WTC11 (cell line): ENCODE results near the gene TCEANC. TPM values are rescaled to one million over a fixed set of nuclear protein-coding genes. Genes with fewer than 3 reads are reported as not detected.

Experiments used
- ATAC-seq: fragments of 200-7000 bp; cut with Tn5 transposase; 2 replicates; pipeline ENCODE4 v1.10.0; 2021; ENCODE audit warnings: mild to moderate bottlenecking, moderate library complexity
- CTCF ChIA-PET: fragments of 300-600 bp; sonication (Branson Sonifier 250); formaldehyde crosslinking; loops from one replicate; lab custom pipeline; 2021; ENCODE audit warnings: antibody characterized with exemption; lab: Charles Lee
- POLR2A ChIA-PET: fragments of 350-600 bp; sonication (Branson Sonifier 250); formaldehyde crosslinking; loops from one replicate; lab custom pipeline; 2021; ENCODE audit warnings: antibody characterized with exemption; lab: Charles Lee
- DNase-seq: peaks from one replicate; pipeline ENCODE4 v3.0.0; 2021; ENCODE audit warnings: low spot score
- H3K27ac Mint-ChIP-seq: 2 replicates; pipeline ENCODE4 v1.8.0; 2021; ENCODE audit warnings: mixed read lengths
- H3K27me3 Mint-ChIP-seq: 2 replicates; pipeline ENCODE4 v1.8.0; 2021; ENCODE audit warnings: low read depth, mild to moderate bottlenecking, moderate library complexity, mixed read lengths
- H3K36me3 Mint-ChIP-seq: 2 replicates; pipeline ENCODE4 v1.8.0; 2021; ENCODE audit warnings: mixed read lengths
- H3K4me1 Mint-ChIP-seq: 2 replicates; pipeline ENCODE4 v1.8.0; 2022; ENCODE audit warnings: mixed read lengths
- H3K4me3 Mint-ChIP-seq: 2 replicates; pipeline ENCODE4 v1.8.0; 2021; ENCODE audit warnings: mild to moderate bottlenecking, moderate library complexity, mixed read lengths
- H3K9me3 Mint-ChIP-seq: 2 replicates; pipeline ENCODE4 v1.8.0; 2021; ENCODE audit warnings: mixed read lengths
- AFF4 ChIP-seq: sonication (generic); formaldehyde crosslinking; IDR thresholded peaks from 2 replicates; pipeline ENCODE4 v1.8.1; 2023; ENCODE audit warnings: mild to moderate bottlenecking, missing genetic modification reagents, borderline replicate concordance
- ATF1 ChIP-seq: sonication (generic); formaldehyde crosslinking; IDR thresholded peaks from 2 replicates; pipeline ENCODE4 v1.8.1; 2023; ENCODE audit warnings: mild to moderate bottlenecking, moderate library complexity, missing genetic modification reagents
- ATF2 ChIP-seq: sonication (generic); formaldehyde crosslinking; IDR thresholded peaks from 2 replicates; pipeline ENCODE4 v1.8.1; 2022; ENCODE audit warnings: low read depth, missing genetic modification reagents, borderline replicate concordance
- CREB1 ChIP-seq: sonication (generic); formaldehyde crosslinking; IDR thresholded peaks from 2 replicates; pipeline ENCODE4 v1.8.0; 2023; ENCODE audit warnings: mild to moderate bottlenecking, missing genetic modification reagents
- CREM ChIP-seq: sonication (generic); formaldehyde crosslinking; IDR thresholded peaks from 2 replicates; pipeline ENCODE4 v1.8.1; 2022; ENCODE audit warnings: mild to moderate bottlenecking, missing genetic modification reagents, moderate library complexity
- E2F5 ChIP-seq: sonication (generic); formaldehyde crosslinking; IDR thresholded peaks from 2 replicates; pipeline ENCODE4 v1.8.1; 2022; ENCODE audit warnings: mild to moderate bottlenecking, moderate library complexity, missing genetic modification reagents
- FOXP4 ChIP-seq: sonication (generic); formaldehyde crosslinking; IDR thresholded peaks from 2 replicates; pipeline ENCODE4 v1.8.0; 2022; ENCODE audit warnings: mild to moderate bottlenecking, missing genetic modification reagents
- GRHL2 ChIP-seq: fragments of 250-450 bp; sonication (Bioruptor Pico); IDR thresholded peaks from 2 replicates; pipeline ENCODE4 v1.8.0; 2022; ENCODE audit warnings: mild to moderate bottlenecking, moderate library complexity; ENCODE audit not compliant: insufficient replicate concordance, severe bottlenecking
- HMGA2 ChIP-seq: fragments of 250-450 bp; sonication (Bioruptor Pico); IDR thresholded peaks from 2 replicates; pipeline ENCODE4 v1.4.0; 2021; ENCODE audit warnings: mild to moderate bottlenecking, moderate library complexity
- MXD4 ChIP-seq: fragments of 250-450 bp; sonication (Bioruptor Pico); IDR thresholded peaks from 2 replicates; pipeline ENCODE4 v1.8.0; 2021; ENCODE audit warnings: mild to moderate bottlenecking, moderate library complexity, borderline replicate concordance
- SMAD4 ChIP-seq: sonication (generic); formaldehyde crosslinking; IDR thresholded peaks from 2 replicates; pipeline ENCODE4 v1.8.0; 2022; ENCODE audit warnings: mild to moderate bottlenecking, missing genetic modification reagents
- SP1 ChIP-seq: sonication (generic); formaldehyde crosslinking; conservative IDR thresholded peaks from 2 replicates; pipeline ENCODE4 v1.8.1; 2022; ENCODE audit warnings: missing genetic modification reagents
- USF1 ChIP-seq: sonication (generic); formaldehyde crosslinking; IDR thresholded peaks from 2 replicates; pipeline ENCODE4 v1.8.0; 2022; ENCODE audit warnings: mild to moderate bottlenecking, missing genetic modification reagents
- ZNF232 ChIP-seq: sonication (generic); formaldehyde crosslinking; IDR thresholded peaks from 2 replicates; pipeline ENCODE4 v1.8.0; 2022; ENCODE audit warnings: mild to moderate bottlenecking, missing genetic modification reagents
- ZNF317 ChIP-seq: sonication (generic); formaldehyde crosslinking; IDR thresholded peaks from 2 replicates; pipeline ENCODE4 v1.8.1; 2023; ENCODE audit warnings: low read depth, mild to moderate bottlenecking, moderate library complexity, missing genetic modification reagents, borderline replicate concordance
- ZNF396 ChIP-seq: fragments of 250-450 bp; sonication (Bioruptor Pico); IDR thresholded peaks from 2 replicates; pipeline ENCODE4 v1.8.0; 2021; ENCODE audit warnings: mild to moderate bottlenecking, moderate library complexity, borderline replicate concordance
- ZNF671 ChIP-seq: fragments of 250-450 bp; sonication (Bioruptor Pico); IDR thresholded peaks from 2 replicates; pipeline ENCODE4 v1.8.0; 2021; ENCODE audit warnings: mild to moderate bottlenecking
- total RNA-seq: library from RNA; stranded (reverse); gene quantifications from 3 replicates; pipeline ENCODE4 v1.2.3, GENCODE V29; 2021
- TF ChIP-seq, protein P1 (sequence below): fragments of 250-450 bp; sonication (Bioruptor Pico); IDR thresholded peaks from 2 replicates; pipeline ENCODE4 v1.9.0; 2021; ENCODE audit warnings: moderate library complexity, mild to moderate bottlenecking, inconsistent platforms, borderline replicate concordance
- TF ChIP-seq, protein P2 (sequence below): fragments of 250-450 bp; sonication (Bioruptor Pico); IDR thresholded peaks from 2 replicates; pipeline ENCODE4 v1.9.0; 2021; ENCODE audit warnings: mild to moderate bottlenecking

TCEANC gene
- total RNA-seq, 1 experiment from 2014 or later = 2.0 TPM

DNA sequence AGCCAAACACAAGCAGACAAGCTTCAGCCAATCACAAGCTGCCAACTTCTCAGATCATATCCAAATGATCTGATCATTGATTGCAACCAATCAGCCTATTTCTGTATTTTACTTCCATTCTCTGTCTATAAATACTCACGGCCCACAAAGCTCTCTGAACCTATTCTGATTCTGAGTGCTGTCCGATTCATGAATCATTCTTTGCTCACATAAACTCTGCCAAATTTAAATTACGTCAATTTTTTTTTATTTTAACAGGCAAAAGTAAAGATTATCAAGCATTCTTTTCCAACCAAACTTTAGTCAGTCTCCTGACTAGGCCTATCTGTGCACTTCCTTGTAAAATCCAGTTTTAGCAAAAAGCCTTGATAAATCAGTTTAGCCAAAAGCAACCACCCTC is 1.8 kb upstream of the TCEANC start:
- Mint-ChIP-seq H3K4me3 (no peak overlapping the region), H3K4me1 (peaks cover 2% of the 10 kb centered on the region), H3K27ac (no peak overlapping the region), H3K36me3 (no peaks in the 10 kb centered on the region), H3K27me3 (no peaks in the 10 kb centered on the region), H3K9me3 (no peaks in the 10 kb centered on the region)
- ChIA-PET CTCF (no interaction called here), POLR2A (no interaction called here)
- ATAC-seq (no peak), DNase-seq (no peak)
- TF ChIP-seq SMAD4 = no peak
- no peak for TF ChIP-seq E2F5 (CRISPR knock-in tag)
- TF ChIP-seq, protein P1, sequence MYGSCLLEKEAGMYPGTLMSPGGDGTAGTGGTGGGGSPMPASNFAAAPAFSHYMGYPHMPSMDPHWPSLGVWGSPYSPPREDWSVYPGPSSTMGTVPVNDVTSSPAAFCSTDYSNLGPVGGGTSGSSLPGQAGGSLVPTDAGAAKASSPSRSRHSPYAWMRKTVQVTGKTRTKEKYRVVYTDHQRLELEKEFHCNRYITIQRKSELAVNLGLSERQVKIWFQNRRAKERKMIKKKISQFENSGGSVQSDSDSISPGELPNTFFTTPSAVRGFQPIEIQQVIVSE (CRISPR knock-in tag) = no peak
- TF ChIP-seq FOXP4 (CRISPR knock-in tag) = no peak
- TF ChIP-seq GRHL2 = no peak
- TF ChIP-seq, protein P2, sequence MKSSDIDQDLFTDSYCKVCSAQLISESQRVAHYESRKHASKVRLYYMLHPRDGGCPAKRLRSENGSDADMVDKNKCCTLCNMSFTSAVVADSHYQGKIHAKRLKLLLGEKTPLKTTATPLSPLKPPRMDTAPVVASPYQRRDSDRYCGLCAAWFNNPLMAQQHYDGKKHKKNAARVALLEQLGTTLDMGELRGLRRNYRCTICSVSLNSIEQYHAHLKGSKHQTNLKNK (CRISPR knock-in tag) = no peak
- no peak for TF ChIP-seq USF1 (CRISPR knock-in tag)
- TF ChIP-seq ZNF396 (CRISPR knock-in tag) = no peak
- no peak for TF ChIP-seq ZNF671 (CRISPR knock-in tag)
- TF ChIP-seq ATF1 = no peak
- no peak for TF ChIP-seq CREB1 (CRISPR knock-in tag)
- TF ChIP-seq SP1 (CRISPR knock-in tag) = no peak
- TF ChIP-seq AFF4 (CRISPR knock-in tag) = no peak
- no peak for TF ChIP-seq HMGA2 (CRISPR knock-in tag)
- no peak for TF ChIP-seq ZNF232
- no peak for TF ChIP-seq MXD4 (CRISPR knock-in tag)

DNA sequence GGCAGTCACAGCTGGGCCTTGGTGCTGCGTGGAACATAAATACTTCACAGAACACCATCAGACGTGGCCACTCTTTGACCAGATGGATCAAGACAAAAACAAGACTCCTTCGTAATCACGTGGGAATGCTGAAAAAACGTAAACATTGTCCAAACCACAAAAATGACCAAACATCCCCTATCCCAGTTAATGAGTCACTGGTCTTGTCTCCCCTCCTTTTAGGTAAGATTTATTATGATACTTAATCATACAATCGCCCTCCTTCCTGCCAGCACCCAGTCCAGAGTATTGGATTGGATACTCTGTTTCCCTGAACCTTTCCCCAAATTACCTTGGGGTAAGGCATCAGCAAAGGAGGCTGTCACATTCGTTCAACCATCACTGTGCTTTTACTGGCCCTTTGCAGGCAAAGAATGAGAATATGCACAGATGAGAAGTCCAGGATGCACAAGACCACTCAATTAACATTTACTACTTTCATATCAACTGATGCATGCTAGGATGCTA is 601 bp upstream of the TCEANC start:
- ATAC-seq (no peak), DNase-seq (no peak)
- TF ChIP-seq ZNF317 = no peak
- no peak for TF ChIP-seq ATF2 (CRISPR knock-in tag)
- no peak for TF ChIP-seq CREM (CRISPR knock-in tag)
- POLR2A ChIA-PET = interaction anchor here (0.6 kb wide), 1 partner anchor 62 kb away, joined by 6 read pairs; no protein-coding TSS in a partner anchor
- Mint-ChIP-seq H3K4me1 (no peaks in the 10 kb centered on the region), H3K9me3 (no peaks in the 10 kb centered on the region), H3K27ac (no peak overlapping the region), H3K27me3 (no peaks in the 10 kb centered on the region), H3K4me3 (peak overlapping the region; percentile 77), H3K36me3 (no peaks in the 10 kb centered on the region)
- CTCF ChIA-PET = interaction anchor here (0.9 kb wide), 1 partner anchor 705 kb away, joined by 3 read pairs; no protein-coding TSS in a partner anchor
